Measurements from ENCODE around the gene MTA3.
"Not testable (repeated sequence)": the region's sequence is repeated elsewhere in the genome, so short reads cannot be mapped to it uniquely, and the experiment has no call there.

GRCh38 chr2:42604341-42604867 lies 36.0 kb downstream of the MTA3 start:
- not testable (repeated sequence) for TF ChIP-seq EZH2 (IDR thresholded peaks at IDR 0.05; ENCODE audit: borderline replicate concordance, low read depth, low read length, poor library complexity, severe bottlenecking); CTCF (conservative IDR thresholded peaks at IDR 0.05; ENCODE audit: low read depth, low read length)

All from A673 (cell line).